Measurements from ENCODE around the gene RASSF8. TPM values are rescaled to one million over a fixed set of nuclear protein-coding genes. Genes with fewer than 3 reads are reported as not detected.

The RASSF8 gene
- polyA plus RNA-seq, 1 donor (not counting 4 experiments of a cell fraction or from before 2014, with no cell fraction given) = 10.5 TPM

DNA sequence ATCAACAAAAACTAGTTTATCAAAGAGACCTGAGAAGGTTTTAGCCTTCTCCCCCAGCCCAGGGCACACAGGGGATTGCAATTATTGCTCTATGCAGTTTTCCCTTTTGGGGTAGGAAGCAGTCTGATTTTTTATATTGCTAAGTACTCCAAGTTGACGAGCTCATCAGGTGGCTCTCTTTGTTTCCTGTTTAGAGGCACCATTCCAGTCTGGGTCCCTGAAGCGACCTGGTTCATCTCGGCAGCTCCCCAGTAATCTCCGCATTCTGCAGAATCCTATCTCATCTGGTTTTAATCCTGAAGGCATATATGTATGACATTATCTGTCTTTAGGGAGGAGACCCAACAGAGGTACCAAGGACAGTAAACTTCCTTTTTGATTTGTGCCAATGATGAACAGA, 110.0 kb downstream of the RASSF8 start:
- H3K79me2 ChIP-seq (ENCODE audit: control insufficient read depth, insufficient read depth, low read length) = no peaks in the 10 kb centered on the region
- H3K27ac ChIP-seq (ENCODE audit: control insufficient read depth, insufficient read depth, low read length) = no peak overlapping the region
- no peak overlapping the region for H3K9ac ChIP-seq (ENCODE audit: control insufficient read depth, extremely low read depth, insufficient read depth, low read length)
- no peaks in the 10 kb centered on the region for H3K9me1 ChIP-seq (ENCODE audit: control insufficient read depth, extremely low read depth, insufficient read depth, low read length)
- no peak overlapping the region for H2AFZ ChIP-seq (ENCODE audit: control insufficient read depth, low read length)
- H4K20me1 ChIP-seq (ENCODE audit: control insufficient read depth, extremely low read depth, insufficient read depth, low read length) = no peaks in the 10 kb centered on the region
- dilution Hi-C loops (cut with MboI; ENCODE audit: extremely low pct_ligation_motif_present, low sequenced_read_pairs) = no loop called here
- no peak for FAIRE-seq
- no peaks in the 10 kb centered on the region for H3K27me3 ChIP-seq (ENCODE audit: control insufficient read depth, extremely low read depth, insufficient read depth, low read length)
- H3K4me2 ChIP-seq (ENCODE audit: control insufficient read depth, extremely low read depth, insufficient read depth, low read depth, low read length) = no peak overlapping the region
- no peak for DNase-seq (ENCODE audit: low read depth, low spot score)
- H3K36me3 ChIP-seq (ENCODE audit: control insufficient read depth in 2 of 2, extremely low read depth in 1 of 2, insufficient read depth in 2 of 2, low read length in 2 of 2) = no peaks in the 10 kb centered on the region
- no peak overlapping the region for H3K4me3 ChIP-seq (ENCODE audit: control insufficient read depth in 2 of 3, extremely low read depth in 1 of 3, insufficient read depth in 2 of 3, low read depth in 1 of 3, low read length in 3 of 3)
- H3K4me1 ChIP-seq (ENCODE audit: control insufficient read depth, extremely low read depth, insufficient read depth, low read length) = no peaks in the 10 kb centered on the region
- TF ChIP-seq, protein P1, sequence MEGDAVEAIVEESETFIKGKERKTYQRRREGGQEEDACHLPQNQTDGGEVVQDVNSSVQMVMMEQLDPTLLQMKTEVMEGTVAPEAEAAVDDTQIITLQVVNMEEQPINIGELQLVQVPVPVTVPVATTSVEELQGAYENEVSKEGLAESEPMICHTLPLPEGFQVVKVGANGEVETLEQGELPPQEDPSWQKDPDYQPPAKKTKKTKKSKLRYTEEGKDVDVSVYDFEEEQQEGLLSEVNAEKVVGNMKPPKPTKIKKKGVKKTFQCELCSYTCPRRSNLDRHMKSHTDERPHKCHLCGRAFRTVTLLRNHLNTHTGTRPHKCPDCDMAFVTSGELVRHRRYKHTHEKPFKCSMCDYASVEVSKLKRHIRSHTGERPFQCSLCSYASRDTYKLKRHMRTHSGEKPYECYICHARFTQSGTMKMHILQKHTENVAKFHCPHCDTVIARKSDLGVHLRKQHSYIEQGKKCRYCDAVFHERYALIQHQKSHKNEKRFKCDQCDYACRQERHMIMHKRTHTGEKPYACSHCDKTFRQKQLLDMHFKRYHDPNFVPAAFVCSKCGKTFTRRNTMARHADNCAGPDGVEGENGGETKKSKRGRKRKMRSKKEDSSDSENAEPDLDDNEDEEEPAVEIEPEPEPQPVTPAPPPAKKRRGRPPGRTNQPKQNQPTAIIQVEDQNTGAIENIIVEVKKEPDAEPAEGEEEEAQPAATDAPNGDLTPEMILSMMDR (optimal IDR thresholded peaks at IDR 0.05 in 1 of 3, IDR thresholded peaks at IDR 0.05 in 1 of 3, conservative IDR thresholded peaks at IDR 0.05 in 1 of 3; ENCODE audit: extremely low read depth in 1 of 3, insufficient read depth in 2 of 3, low read length in 3 of 3) = no peak
- TF ChIP-seq EZH2 (IDR thresholded peaks at IDR 0.05; ENCODE audit: low read length) = no peak
- no peaks in the 10 kb centered on the region for H3K9me3 ChIP-seq (ENCODE audit: control insufficient read depth, low read depth, low read length)

DNA sequence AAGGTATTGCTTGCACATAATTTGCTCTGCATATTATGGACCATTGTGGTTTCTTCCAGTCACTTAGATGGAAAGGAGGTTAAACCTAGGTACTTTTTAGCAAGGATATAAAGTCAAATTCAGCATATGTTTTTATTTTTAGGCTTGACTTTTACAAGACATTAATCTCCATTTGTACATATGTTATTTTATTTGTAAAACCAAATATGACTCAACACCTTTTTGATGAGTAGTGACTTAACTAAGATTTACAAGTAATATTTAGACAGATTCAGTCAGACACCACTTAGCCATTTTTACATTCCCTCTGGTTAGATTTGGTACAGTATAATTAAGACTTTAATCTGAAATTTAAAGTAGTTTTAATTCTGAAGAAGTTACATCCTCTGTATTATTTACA, 111.3 kb downstream of the RASSF8 start:
- Histone ChIP-seq H3K36me3 (ENCODE audit: control insufficient read depth in 2 of 2, extremely low read depth in 1 of 2, insufficient read depth in 2 of 2, low read length in 2 of 2) (no peaks in the 10 kb centered on the region), H2AFZ (ENCODE audit: control insufficient read depth, low read length) (no peak overlapping the region), H3K27ac (ENCODE audit: control insufficient read depth, insufficient read depth, low read length) (no peak overlapping the region), H3K9ac (ENCODE audit: control insufficient read depth, extremely low read depth, insufficient read depth, low read length) (no peak overlapping the region), H3K27me3 (ENCODE audit: control insufficient read depth, extremely low read depth, insufficient read depth, low read length) (no peaks in the 10 kb centered on the region), H3K4me1 (ENCODE audit: control insufficient read depth, extremely low read depth, insufficient read depth, low read length) (no peaks in the 10 kb centered on the region), H3K4me3 (ENCODE audit: control insufficient read depth in 2 of 3, extremely low read depth in 1 of 3, insufficient read depth in 2 of 3, low read depth in 1 of 3, low read length in 3 of 3) (no peak overlapping the region), H3K4me2 (ENCODE audit: control insufficient read depth, extremely low read depth, insufficient read depth, low read depth, low read length) (no peak overlapping the region), H3K9me3 (ENCODE audit: control insufficient read depth, low read depth, low read length) (no peaks in the 10 kb centered on the region), H3K79me2 (ENCODE audit: control insufficient read depth, insufficient read depth, low read length) (no peaks in the 10 kb centered on the region), H3K9me1 (ENCODE audit: control insufficient read depth, extremely low read depth, insufficient read depth, low read length) (no peaks in the 10 kb centered on the region), H4K20me1 (ENCODE audit: control insufficient read depth, extremely low read depth, insufficient read depth, low read length) (no peaks in the 10 kb centered on the region)
- DNase-seq (ENCODE audit: low read depth, low spot score) (no peak), FAIRE-seq (no peak)
- no peak for TF ChIP-seq EZH2 (IDR thresholded peaks at IDR 0.05; ENCODE audit: low read length)
- TF ChIP-seq, protein P1 (optimal IDR thresholded peaks at IDR 0.05 in 1 of 3, IDR thresholded peaks at IDR 0.05 in 1 of 3, conservative IDR thresholded peaks at IDR 0.05 in 1 of 3; ENCODE audit: extremely low read depth in 1 of 3, insufficient read depth in 2 of 3, low read length in 3 of 3) = no peak
- dilution Hi-C loops (cut with MboI; ENCODE audit: extremely low pct_ligation_motif_present, low sequenced_read_pairs) = no loop called here

Data from keratinocyte (primary cell).